OCI-LY1 (cell line): Measurements from ENCODE around the gene IGSF3.

Experiments used
- CTCF ChIP-seq: fragments of 200-600 bp; sonication (generic), shearing (Covaris generic); IDR thresholded peaks from 2 replicates; pipeline ENCODE4 v1.5.1; 2017; ENCODE audit warnings: mild to moderate bottlenecking, antibody characterized with exemption, low read length, moderate library complexity, mixed read lengths
- EZH2 ChIP-seq: fragments of 200-600 bp; sonication (generic), shearing (Covaris generic); IDR thresholded peaks from 2 replicates; pipeline ENCODE4 v1.8.0; 2017; ENCODE audit warnings: borderline replicate concordance, mixed run types, mild to moderate bottlenecking, antibody characterized with exemption, low read length, moderate library complexity, mixed read lengths

- TF ChIP-seq CTCF, result no peak
- no peak for TF ChIP-seq EZH2
These were observed 122.2 kb downstream of the IGSF3 start for GRCh38 chr1:116545359-116545705.
